ENCODE data around the gene CYB561D2.

Gene CYB561D2

GRCh38 chr3:50365842-50366220, 15.2 kb downstream of the CYB561D2 start:
- no peak for DNase-seq

- no peak for DNase-seq
Observed at GRCh38 chr3:50369012-50369670, 18.5 kb downstream of the CYB561D2 start.

- no peak for DNase-seq
Observed at GRCh38 chr3:50370594-50370993, 19.9 kb downstream of the CYB561D2 start.

GRCh38 chr3:50371133-50371685, 20.5 kb downstream of the CYB561D2 start:
- DNase-seq = no peak

GRCh38 chr3:50372349-50372748, 21.7 kb downstream of the CYB561D2 start:
- no peak for DNase-seq

- DNase-seq = no peak
Observed at GRCh38 chr3:50373146-50374051, 22.7 kb downstream of the CYB561D2 start.

- no peak for DNase-seq
Observed at GRCh38 chr3:50374363-50375257, 23.9 kb downstream of the CYB561D2 start.

- no peak for DNase-seq
Observed at GRCh38 chr3:50375258-50375931, 24.7 kb downstream of the CYB561D2 start.

- no peak for DNase-seq
Observed at GRCh38 chr3:50378024-50378423, 27.4 kb downstream of the CYB561D2 start.

- no peak for DNase-seq
Observed at GRCh38 chr3:50378757-50379156, 28.1 kb downstream of the CYB561D2 start.

GRCh38 chr3:50380405-50381085, 29.9 kb downstream of the CYB561D2 start:
- DNase-seq = no peak

GRCh38 chr3:50381383-50381782, 30.7 kb downstream of the CYB561D2 start:
- no peak for DNase-seq

- no peak for DNase-seq
Observed at GRCh38 chr3:50382722-50383121, 32.1 kb downstream of the CYB561D2 start.

GRCh38 chr3:50383750-50384149, 33.1 kb downstream of the CYB561D2 start:
- DNase-seq = no peak

GRCh38 chr3:50385754-50386153, 35.1 kb downstream of the CYB561D2 start:
- DNase-seq = no peak

- DNase-seq = no peak
Observed at GRCh38 chr3:50388016-50388719, 37.5 kb downstream of the CYB561D2 start.

GRCh38 chr3:50388720-50389413, 38.2 kb downstream of the CYB561D2 start:
- no peak for DNase-seq

- no peak for DNase-seq
Observed at GRCh38 chr3:50389414-50389767, 38.7 kb downstream of the CYB561D2 start.

GRCh38 chr3:50390508-50391224, 40.0 kb downstream of the CYB561D2 start:
- no peak for DNase-seq

Measured in activated CD4-positive, CD25-positive, alpha-beta regulatory T cell (primary cell).